ENCODE results near the gene ME1.

ME1 gene

GRCh38 chr6:83354747-83355146 lies 76.1 kb downstream of the ME1 start:
- no peak overlapping the region for H3K27ac ChIP-seq
- TF ChIP-seq ZFX (IDR thresholded peaks at IDR 0.05; ENCODE audit: borderline replicate concordance) = no peak
- no peak for TF ChIP-seq CTCF (IDR thresholded peaks at IDR 0.05)

GRCh38 chr6:83352424-83353061 lies 78.3 kb downstream of the ME1 start:
- TF ChIP-seq CTCF (IDR thresholded peaks at IDR 0.05) = no peak
- no peak for TF ChIP-seq ZFX (IDR thresholded peaks at IDR 0.05; ENCODE audit: borderline replicate concordance)

GRCh38 chr6:83343121-83343520 lies 87.7 kb downstream of the ME1 start:
- no peak overlapping the region for H3K27ac ChIP-seq
- TF ChIP-seq CTCF (IDR thresholded peaks at IDR 0.05) (no peak), ZFX (IDR thresholded peaks at IDR 0.05; ENCODE audit: borderline replicate concordance) (no peak)

More at GRCh38 chr6:83352424-83353061, 78.3 kb downstream of the ME1 start:
- no peak overlapping the region for H3K27ac ChIP-seq

GRCh38 chr6:83341765-83342164 lies 89.1 kb downstream of the ME1 start:
- no peak overlapping the region for H3K27ac ChIP-seq
- TF ChIP-seq ZFX (IDR thresholded peaks at IDR 0.05; ENCODE audit: borderline replicate concordance) = no peak
- no peak for TF ChIP-seq CTCF (IDR thresholded peaks at IDR 0.05)

- peak overlapping the region; percentile 42; the same call in 1 of the 2 replicates for H3K27ac ChIP-seq
Observed at GRCh38 chr6:83333916-83334315, 96.9 kb downstream of the ME1 start.

- peak overlapping the region; percentile 42; the same call in 1 of the 2 replicates for H3K27ac ChIP-seq
- TF ChIP-seq ZFX (IDR thresholded peaks at IDR 0.05; ENCODE audit: borderline replicate concordance) (no peak), CTCF (IDR thresholded peaks at IDR 0.05) (no peak)
Observed at GRCh38 chr6:83333500-83333899, 97.4 kb downstream of the ME1 start.

GRCh38 chr6:83314693-83315092 lies 116.2 kb downstream of the ME1 start:
- TF ChIP-seq ZFX (IDR thresholded peaks at IDR 0.05; ENCODE audit: borderline replicate concordance) (no peak), CTCF (IDR thresholded peaks at IDR 0.05) (no peak)

GRCh38 chr6:83313882-83314281 lies 117.0 kb downstream of the ME1 start:
- no peak overlapping the region for H3K27ac ChIP-seq
- TF ChIP-seq ZFX (IDR thresholded peaks at IDR 0.05; ENCODE audit: borderline replicate concordance) (no peak), CTCF (IDR thresholded peaks at IDR 0.05) (no peak)

More at GRCh38 chr6:83314693-83315092, 116.2 kb downstream of the ME1 start:
- no peak overlapping the region for H3K27ac ChIP-seq
